Trophoblast cell (in vitro differentiated cells and primary cell): ENCODE measurements around the gene ZNF605.

ENCODE experiments used
- DNase-seq, 2 donors: peaks; one replicate each; pipeline ENCODE4 v3.0.0-alpha.2; 2016
- H2AFZ ChIP-seq: 2 replicates; pipeline ENCODE4 v1.6.1; 2013; ENCODE audit warnings: low read length, moderate library complexity, mild to moderate bottlenecking; ENCODE audit not compliant: insufficient read depth, poor library complexity
- H2AK5ac ChIP-seq: 2 replicates; pipeline ENCODE4 v1.6.1; 2013; ENCODE audit warnings: mild to moderate bottlenecking, low read length
- H2BK120ac ChIP-seq: 2 replicates; pipeline ENCODE4 v1.6.1; 2013; ENCODE audit warnings: low read length, mild to moderate bottlenecking, moderate library complexity; ENCODE audit not compliant: insufficient read depth, poor library complexity
- H2BK12ac ChIP-seq: 2 replicates; pipeline ENCODE4 v1.6.1; 2013; ENCODE audit warnings: mild to moderate bottlenecking, low read length, moderate library complexity
- H2BK5ac ChIP-seq: 2 replicates; pipeline ENCODE4 v1.6.1; 2013; ENCODE audit warnings: low read length, low read depth, moderate library complexity, mild to moderate bottlenecking; ENCODE audit not compliant: poor library complexity
- H3K14ac ChIP-seq: 2 replicates; pipeline ENCODE4 v1.6.1; 2013; ENCODE audit warnings: mild to moderate bottlenecking, low read length
- H3K18ac ChIP-seq: 2 replicates; pipeline ENCODE4 v1.6.1; 2013; ENCODE audit warnings: mild to moderate bottlenecking, low read length
- H3K23ac ChIP-seq: 2 replicates; pipeline ENCODE4 v1.6.1; 2013; ENCODE audit warnings: low read length
- H3K27ac ChIP-seq: 2 replicates; pipeline ENCODE4 v1.5.1; 2013; ENCODE audit warnings: low read depth, mild to moderate bottlenecking, inconsistent platforms, low read length, moderate library complexity
- H3K27me3 ChIP-seq: 2 replicates; pipeline ENCODE4 v1.6.1; 2013; ENCODE audit warnings: inconsistent platforms, mild to moderate bottlenecking, low read length, moderate library complexity; ENCODE audit not compliant: insufficient read depth
- H3K36me3 ChIP-seq, 2 experiments: 1 replicate in 1 of 2; 2 replicates in 1 of 2; pipeline ENCODE4 v1.6.1; 2013; ENCODE audit warnings: low read length in 2 of 2, mild to moderate bottlenecking in 2 of 2, moderate library complexity in 1 of 2; ENCODE audit not compliant: insufficient read depth in 2 of 2, control insufficient read depth in 1 of 2
- H3K4ac ChIP-seq: 2 replicates; pipeline ENCODE4 v1.6.1; 2013; ENCODE audit warnings: low read depth, mild to moderate bottlenecking, low read length, moderate library complexity
- H3K4me1 ChIP-seq, 2 experiments: 1 replicate in 1 of 2; 2 replicates in 1 of 2; pipeline ENCODE4 v1.6.1; 2013; ENCODE audit warnings: low read length in 2 of 2, mild to moderate bottlenecking in 2 of 2, moderate library complexity in 1 of 2; ENCODE audit not compliant: insufficient read depth in 2 of 2, control insufficient read depth in 1 of 2
- H3K4me2 ChIP-seq: 2 replicates; pipeline ENCODE4 v1.6.1; 2013; ENCODE audit warnings: inconsistent platforms, mild to moderate bottlenecking, low read length, moderate library complexity
- H3K4me3 ChIP-seq: 2 replicates; pipeline ENCODE4 v1.5.1; 2013; ENCODE audit warnings: mild to moderate bottlenecking, low read depth, low read length, inconsistent platforms
- H3K79me1 ChIP-seq: one replicate; pipeline ENCODE4 v1.6.1; 2013; ENCODE audit warnings: low read length
- H3K79me2 ChIP-seq: 2 replicates; pipeline ENCODE4 v1.6.1; 2013; ENCODE audit warnings: low read length, mild to moderate bottlenecking; ENCODE audit not compliant: control insufficient read depth, insufficient read depth, poor library complexity
- H3K9ac ChIP-seq: 2 replicates; pipeline ENCODE4 v1.6.1; 2013; ENCODE audit warnings: mild to moderate bottlenecking, low read length
- H3K9me3 ChIP-seq: 2 replicates; pipeline ENCODE4 v1.6.1; 2013; ENCODE audit warnings: low read depth, mild to moderate bottlenecking, control low read depth, inconsistent platforms, low read length; ENCODE audit not compliant: insufficient read depth
- H4K12ac ChIP-seq: 2 replicates; pipeline ENCODE4 v1.6.1; 2013; ENCODE audit warnings: low read depth, mild to moderate bottlenecking, low read length, moderate library complexity
- H4K8ac ChIP-seq: 2 replicates; pipeline ENCODE4 v1.6.1; 2013; ENCODE audit warnings: low read depth, mild to moderate bottlenecking, low read length, moderate library complexity
- H4K91ac ChIP-seq: one replicate; pipeline ENCODE4 v1.6.1; 2013; ENCODE audit warnings: low read depth, mild to moderate bottlenecking, low read length, moderate library complexity
- whole genome bisulfite sequencing: extraction: QIAGEN DNeasy Blood & Tissue Kit; methylation state at CpG from one replicate; pipeline ENCODE4 v1.1.7; 2013; ENCODE audit warnings: missing lambda C conversion rate; ENCODE audit not compliant: insufficient read length, insufficient coverage; ENCODE audit errors: extremely low coverage; 5-methylcytosine and 5-hydroxymethylcytosine counted together

The ZNF605 gene

GRCh38 chr12:132936163-132936562 lies 19.9 kb downstream of the ZNF605 start:
- H3K27me3 ChIP-seq = no peaks in the 10 kb centered on the region
- no peak overlapping the region for H4K91ac ChIP-seq
- H3K36me3 ChIP-seq = peaks cover 16 to 22% of the 10 kb centered on the region in 2 experiments
- H3K4me3 ChIP-seq = no peak overlapping the region
- H2AK5ac ChIP-seq = no peak overlapping the region
- no CpG with 5 or more reads among the region's 2 CpGs for WGBS
- H4K8ac ChIP-seq = no peak overlapping the region
- no peak overlapping the region for H3K9ac ChIP-seq
- no peak overlapping the region for H2BK120ac ChIP-seq
- H3K23ac ChIP-seq = no peak overlapping the region
- H2BK12ac ChIP-seq = no peak overlapping the region
- H3K14ac ChIP-seq = no peak overlapping the region
- H3K4me1 ChIP-seq = no peaks in the 10 kb centered on the region
- DNase-seq = no peak
- H2AFZ ChIP-seq = no peak overlapping the region
- H3K4me2 ChIP-seq = no peak overlapping the region
- H2BK5ac ChIP-seq = no peak overlapping the region
- no peaks in the 10 kb centered on the region for H3K79me1 ChIP-seq
- no peak overlapping the region for H3K18ac ChIP-seq
- no peak overlapping the region for H4K12ac ChIP-seq
- H3K27ac ChIP-seq = no peak overlapping the region
- no peaks in the 10 kb centered on the region for H3K79me2 ChIP-seq
- H3K9me3 ChIP-seq = peaks cover 25% of the 10 kb centered on the region
- no peak overlapping the region for H3K4ac ChIP-seq

- H3K27me3 ChIP-seq = peaks cover 5% of the 10 kb centered on the region
- H3K79me1 ChIP-seq = no peaks in the 10 kb centered on the region
- H4K91ac ChIP-seq = no peak overlapping the region
- H3K23ac ChIP-seq = no peak overlapping the region
- peaks cover 32% of the 10 kb centered on the region for H3K9me3 ChIP-seq
- no peak for DNase-seq
- H3K9ac ChIP-seq = no peak overlapping the region
- no peak overlapping the region for H2BK12ac ChIP-seq
- H3K4ac ChIP-seq = no peak overlapping the region
- H3K4me2 ChIP-seq = no peak overlapping the region
- H4K12ac ChIP-seq = no peak overlapping the region
- H2AK5ac ChIP-seq = no peak overlapping the region
- H2AFZ ChIP-seq = no peak overlapping the region
- no peak overlapping the region for H4K8ac ChIP-seq
- H3K18ac ChIP-seq = no peak overlapping the region
- H3K27ac ChIP-seq = no peak overlapping the region
- no peak overlapping the region for H2BK5ac ChIP-seq
- H3K36me3 ChIP-seq = peaks cover 10 to 20% of the 10 kb centered on the region in 2 experiments
- no peak overlapping the region for H3K14ac ChIP-seq
- no peak overlapping the region for H3K4me3 ChIP-seq
- no CpG with 5 or more reads among the region's 6 CpGs for WGBS
- H3K79me2 ChIP-seq = no peaks in the 10 kb centered on the region
- no peak overlapping the region for H2BK120ac ChIP-seq
- no peaks in the 10 kb centered on the region for H3K4me1 ChIP-seq
These were observed 29.7 kb downstream of the ZNF605 start for GRCh38 chr12:132926415-132926833.

- DNase-seq = no peak
- no peak overlapping the region for H3K4me3 ChIP-seq
- H3K79me1 ChIP-seq = no peaks in the 10 kb centered on the region
- no peaks in the 10 kb centered on the region for H3K4me1 ChIP-seq
- no peak overlapping the region for H3K4me2 ChIP-seq
- H2AFZ ChIP-seq = no peak overlapping the region
- H4K8ac ChIP-seq = no peak overlapping the region
- H3K14ac ChIP-seq = no peak overlapping the region
- H3K36me3 ChIP-seq = peaks cover 10 to 20% of the 10 kb centered on the region in 2 experiments
- H3K9me3 ChIP-seq = peaks cover 33% of the 10 kb centered on the region
- H2BK12ac ChIP-seq = no peak overlapping the region
- H4K91ac ChIP-seq = no peak overlapping the region
- no peak overlapping the region for H3K23ac ChIP-seq
- no peak overlapping the region for H4K12ac ChIP-seq
- H3K79me2 ChIP-seq = no peaks in the 10 kb centered on the region
- peaks cover 5% of the 10 kb centered on the region for H3K27me3 ChIP-seq
- H3K4ac ChIP-seq = no peak overlapping the region
- no CpG with 5 or more reads among the region's 8 CpGs for WGBS
- H2BK5ac ChIP-seq = no peak overlapping the region
- H3K18ac ChIP-seq = no peak overlapping the region
- H2BK120ac ChIP-seq = no peak overlapping the region
- no peak overlapping the region for H3K9ac ChIP-seq
- no peak overlapping the region for H3K27ac ChIP-seq
- no peak overlapping the region for H2AK5ac ChIP-seq
These were observed 30.3 kb downstream of the ZNF605 start for GRCh38 chr12:132925597-132926414.

- peak overlapping the region; percentile 80 for H3K9ac ChIP-seq
- H3K27ac ChIP-seq = no peak overlapping the region
- no peak overlapping the region for H3K18ac ChIP-seq
- no peaks in the 10 kb centered on the region for H3K79me1 ChIP-seq
- H2AK5ac ChIP-seq = no peak overlapping the region
- WGBS = no CpG with 5 or more reads among the region's 3 CpGs
- no peak overlapping the region for H3K4me2 ChIP-seq
- H3K4ac ChIP-seq = no peak overlapping the region
- no peak overlapping the region for H4K12ac ChIP-seq
- no peaks in the 10 kb centered on the region for H3K79me2 ChIP-seq
- H3K14ac ChIP-seq = no peak overlapping the region
- H3K4me3 ChIP-seq = no peak overlapping the region
- H3K4me1 ChIP-seq = no peaks in the 10 kb centered on the region
- no peak overlapping the region for H2BK120ac ChIP-seq
- H3K23ac ChIP-seq = no peak overlapping the region
- H3K9me3 ChIP-seq = peaks cover 32% of the 10 kb centered on the region
- H2AFZ ChIP-seq = no peak overlapping the region
- H2BK5ac ChIP-seq = no peak overlapping the region
- DNase-seq = no peak
- H3K27me3 ChIP-seq = peaks cover 5% of the 10 kb centered on the region
- no peak overlapping the region for H2BK12ac ChIP-seq
- no peak overlapping the region for H4K8ac ChIP-seq
- peaks cover 7 to 11% of the 10 kb centered on the region in 2 experiments for H3K36me3 ChIP-seq
- no peak overlapping the region for H4K91ac ChIP-seq
These were observed 31.8 kb downstream of the ZNF605 start for GRCh38 chr12:132924356-132924755.
